Naive thymus-derived CD4-positive, alpha-beta T cell (primary cell): Measurements from ENCODE around the gene SLC16A14. TPM values are rescaled to one million over a fixed set of nuclear protein-coding genes. Genes with fewer than 3 reads are reported as not detected.
"Not testable (repeated sequence)": the region's sequence is repeated elsewhere in the genome, so short reads cannot be mapped to it uniquely, and the experiment has no call there.

Experiments
- ATAC-seq: fragments of 150-1000 bp; cut with Tn5 transposase; 2 replicates; pipeline ENCODE4 v1.10.0; 2021; ENCODE audit warnings: mild to moderate bottlenecking, moderate library complexity
- CTCF ChIA-PET: fragments of 350-600 bp; sonication (Branson Sonifier 250); formaldehyde crosslinking; loops from one replicate; lab custom pipeline; 2021; ENCODE audit warnings: antibody characterized with exemption; lab: Charles Lee
- POLR2A ChIA-PET: fragments of 350-600 bp; sonication (Branson Sonifier 250); formaldehyde crosslinking; loops from one replicate; lab custom pipeline; 2021; ENCODE audit warnings: antibody characterized with exemption, inconsistent platforms; lab: Charles Lee
- DNase-seq, 9 donors: peaks; one replicate each; pipeline versions ENCODE4 v3.0.0 to v3.0.0-alpha.2; 2020 to 2022; ENCODE audit warnings: mixed read lengths in 1 of 9
- H3K27ac ChIP-seq: one replicate; pipeline ENCODE4 v1.7.0; 2013; ENCODE audit warnings: mild to moderate bottlenecking, low read depth, low read length, moderate library complexity
- H3K27me3 ChIP-seq, 2 donors: one replicate each; pipeline ENCODE4 v1.7.0; 2013; ENCODE audit warnings: low read length in 2 of 2, mild to moderate bottlenecking in 2 of 2, moderate library complexity in 2 of 2; ENCODE audit not compliant: control insufficient read depth in 2 of 2, insufficient read depth in 2 of 2
- H3K36me3 ChIP-seq, 3 experiments: 1 replicate in 2 of 3; 2 replicates in 1 of 3; pipeline ENCODE4 v1.7.0; 2013; ENCODE audit warnings: low read length in 3 of 3, mild to moderate bottlenecking in 3 of 3, moderate library complexity in 1 of 3; ENCODE audit not compliant: insufficient read depth in 3 of 3, control insufficient read depth in 2 of 3
- H3K4me1 ChIP-seq, 2 donors: one replicate each; pipeline ENCODE4 v1.7.0; 2013; ENCODE audit warnings: low read length in 2 of 2, mild to moderate bottlenecking in 2 of 2, moderate library complexity in 1 of 2; ENCODE audit not compliant: control insufficient read depth in 2 of 2, insufficient read depth in 2 of 2
- H3K4me3 ChIP-seq: 2 replicates; pipeline ENCODE4 v1.7.0; 2013; ENCODE audit warnings: mild to moderate bottlenecking, low read length
- H3K9me3 ChIP-seq, 3 experiments: 1 replicate in 2 of 3; 2 replicates in 1 of 3; pipeline ENCODE4 v1.7.0; 2013; ENCODE audit warnings: low read length in 3 of 3; ENCODE audit not compliant: control insufficient read depth in 2 of 3
- H3K27ac Mint-ChIP-seq, 9 donors: one replicate each; pipeline ENCODE4 v1.8.0; 2020 to 2022; ENCODE audit warnings: mixed read lengths in 9 of 9, mild to moderate bottlenecking in 8 of 9, moderate library complexity in 5 of 9, inconsistent platforms in 2 of 9
- H3K27me3 Mint-ChIP-seq, 5 donors: one replicate each; pipeline ENCODE4 v1.8.0; 2021 to 2022; ENCODE audit warnings: mixed read lengths in 5 of 5, mild to moderate bottlenecking in 1 of 5
- H3K36me3 Mint-ChIP-seq, 5 donors: one replicate each; pipeline ENCODE4 v1.8.0; 2020 to 2022; ENCODE audit warnings: mixed read lengths in 5 of 5, mild to moderate bottlenecking in 3 of 5, inconsistent platforms in 1 of 5
- H3K4me1 Mint-ChIP-seq, 7 donors: one replicate each; pipeline ENCODE4 v1.8.0; 2020 to 2022; ENCODE audit warnings: mixed read lengths in 7 of 7, mild to moderate bottlenecking in 3 of 7, inconsistent platforms in 1 of 7
- H3K4me3 Mint-ChIP-seq, 10 donors: one replicate each; pipeline ENCODE4 v1.8.0; 2020 to 2022; ENCODE audit warnings: mild to moderate bottlenecking in 10 of 10, mixed read lengths in 10 of 10, moderate library complexity in 6 of 10, inconsistent platforms in 2 of 10
- H3K9me3 Mint-ChIP-seq, 11 donors: one replicate each; pipeline ENCODE4 v1.8.0; 2020 to 2022; ENCODE audit warnings: mixed read lengths in 11 of 11, mild to moderate bottlenecking in 4 of 11, inconsistent platforms in 1 of 11, moderate library complexity in 1 of 11
- intact Hi-C, 2 donors: fragments of 100-400 bp; cut with micrococcal nuclease; formaldehyde crosslinking; loops; one replicate each; pipeline ENCODE4 v1.15.1; 2023
- polyA plus RNA-seq, 2 donors: library from polyadenylated mRNA; unstranded; fragments of 300-500 nt; fragmentation: Illumina TruSeq; gene quantifications; one replicate each; pipeline ENCODE4 v1.2.3, GENCODE V29; 2021
- total RNA-seq, 6 experiments: library from RNA in 5 of 6; stranded (reverse) in 5 of 6; gene quantifications; 1 replicate in 5 of 6; 2 replicates in 1 of 6; pipeline ENCODE4 v1.2.3 and lab custom pipeline; 2021 to 2026

Gene SLC16A14, protein sequence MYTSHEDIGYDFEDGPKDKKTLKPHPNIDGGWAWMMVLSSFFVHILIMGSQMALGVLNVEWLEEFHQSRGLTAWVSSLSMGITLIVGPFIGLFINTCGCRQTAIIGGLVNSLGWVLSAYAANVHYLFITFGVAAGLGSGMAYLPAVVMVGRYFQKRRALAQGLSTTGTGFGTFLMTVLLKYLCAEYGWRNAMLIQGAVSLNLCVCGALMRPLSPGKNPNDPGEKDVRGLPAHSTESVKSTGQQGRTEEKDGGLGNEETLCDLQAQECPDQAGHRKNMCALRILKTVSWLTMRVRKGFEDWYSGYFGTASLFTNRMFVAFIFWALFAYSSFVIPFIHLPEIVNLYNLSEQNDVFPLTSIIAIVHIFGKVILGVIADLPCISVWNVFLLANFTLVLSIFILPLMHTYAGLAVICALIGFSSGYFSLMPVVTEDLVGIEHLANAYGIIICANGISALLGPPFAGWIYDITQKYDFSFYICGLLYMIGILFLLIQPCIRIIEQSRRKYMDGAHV
- total RNA-seq (under 1 TPM; 0.22 to 0.58 (median 0.49) TPM), polyA plus RNA-seq (under 1 TPM; 0.14 to 0.28 TPM), total RNA-seq (lab: John Stamatoyannopoulos, UW) (0.81 reads per million)

DNA sequence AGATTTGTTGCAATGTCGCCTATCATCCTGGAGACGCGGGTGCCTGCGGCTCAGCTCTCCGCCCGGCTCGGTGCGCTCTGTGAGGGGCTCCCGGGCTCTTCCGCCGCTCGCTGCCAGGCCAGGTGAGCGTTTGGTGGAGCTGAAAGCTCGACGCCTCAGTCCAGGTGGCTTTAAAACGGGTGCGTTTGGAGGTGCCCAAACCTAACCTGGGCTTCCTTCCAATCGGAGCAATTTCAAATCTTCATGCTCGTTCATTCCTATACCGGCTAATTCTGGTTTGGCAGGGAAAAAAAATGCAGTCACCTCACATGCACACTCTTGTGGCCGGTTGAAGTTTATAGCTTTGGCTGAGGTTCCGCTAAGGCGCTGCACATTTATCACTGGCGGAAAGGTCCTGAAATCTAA, at the start of gene SLC16A14:
Gene SLC16A14 (minus strand): TSS at position 274 of the 405 bp plus-strand sequence. CDS start 9,572 bp downstream, outside the sequence.
- POLR2A ChIA-PET, result interaction anchor here (1.1 kb wide), 1 partner anchor 151 kb away, joined by 4 read pairs; the partner anchor contains the start of gene SP110
- Histone ChIP-seq H3K4me1 (peaks cover 0 to 7% of the 10 kb centered on the region in 2 donors), H3K4me3 (peak within 1 kb of the TSS; percentile 62), H3K9me3 (no peaks in the 10 kb centered on the region), H3K27me3 (no peaks in the 10 kb centered on the region), H3K36me3 (no peaks in the 10 kb centered on the region), H3K27ac (no peak within 1 kb of the TSS)
- H3K4me3 Mint-ChIP-seq, result peak within 1 kb of the TSS; percentile 81 to 96 (median 90)
- peaks cover 0 to 4% (median 0%) of the 10 kb centered on the region in 11 donors for H3K9me3 Mint-ChIP-seq
- H3K27ac Mint-ChIP-seq, result peak within 1 kb of the TSS in 5 of 9 donors; percentile 12 to 80 (median 70)
- H3K27me3 Mint-ChIP-seq, result peaks cover 0 to 31% (median 5%) of the 10 kb centered on the region in 5 donors
- peaks cover 0 to 6% (median 0%) of the 10 kb centered on the region in 5 donors for H3K36me3 Mint-ChIP-seq
- CTCF ChIA-PET, result interaction anchor here (1.5 kb wide), 1 partner anchor 91 kb away, joined by 3 read pairs; no protein-coding TSS in a partner anchor
- intact Hi-C loops, result loop anchor here (1.0 to 5.0 kb wide), 5 partner anchors 60 to 544 kb away; no protein-coding TSS in a partner anchor
- peak in 7 of 9 donors; percentile 3 to 52 (median 42) for DNase-seq
- peak; percentile 46 for ATAC-seq
- peaks cover 5 to 15% (median 12%) of the 10 kb centered on the region in 7 donors for H3K4me1 Mint-ChIP-seq

DNA sequence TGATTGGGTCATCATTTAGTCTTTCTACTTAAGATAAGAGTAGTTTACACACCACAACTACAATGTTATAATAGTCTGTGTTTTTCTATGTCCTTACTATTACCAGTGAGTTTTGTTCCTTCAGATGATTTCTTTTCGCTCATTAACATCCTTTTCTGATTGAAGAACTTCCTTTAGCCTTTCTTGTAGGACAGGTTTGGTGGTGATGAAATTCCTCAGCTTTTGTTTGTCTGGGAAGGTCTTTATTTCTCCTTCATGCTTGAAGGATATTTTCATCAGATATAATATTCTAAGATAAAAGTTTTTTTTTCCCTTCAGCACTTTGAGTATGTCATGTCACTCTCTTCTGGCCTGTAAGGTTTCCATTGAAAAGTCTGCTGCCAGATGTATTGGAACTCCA, 38.0 kb upstream of the SLC16A14 start:
- no peak overlapping the region for H3K27ac ChIP-seq
- Mint-ChIP-seq H3K4me3 (no peak overlapping the region), H3K27ac (no peak overlapping the region), H3K36me3 (peaks cover 0 to 32% (median 13%) of the 10 kb centered on the region in 5 donors), H3K9me3 (peaks cover 10 to 67% (median 39%) of the 10 kb centered on the region in 11 donors), H3K27me3 (peaks cover 0 to 27% (median 22%) of the 10 kb centered on the region in 5 donors), H3K4me1 (no peaks in the 10 kb centered on the region)
- intact Hi-C loops, result no loop called here
- no peaks in the 10 kb centered on the region for H3K9me3 ChIP-seq
- no peak overlapping the region for H3K4me3 ChIP-seq
- no peak for DNase-seq
- no peaks in the 10 kb centered on the region for H3K27me3 ChIP-seq
- no peaks in the 10 kb centered on the region for H3K4me1 ChIP-seq
- CTCF ChIA-PET, result interaction anchor here (0.7 kb wide), 1 partner anchor 11 kb away, joined by 3 read pairs; no protein-coding TSS in a partner anchor
- POLR2A ChIA-PET, result no interaction called here
- H3K36me3 ChIP-seq, result no peaks in the 10 kb centered on the region
- no peak for ATAC-seq

DNA sequence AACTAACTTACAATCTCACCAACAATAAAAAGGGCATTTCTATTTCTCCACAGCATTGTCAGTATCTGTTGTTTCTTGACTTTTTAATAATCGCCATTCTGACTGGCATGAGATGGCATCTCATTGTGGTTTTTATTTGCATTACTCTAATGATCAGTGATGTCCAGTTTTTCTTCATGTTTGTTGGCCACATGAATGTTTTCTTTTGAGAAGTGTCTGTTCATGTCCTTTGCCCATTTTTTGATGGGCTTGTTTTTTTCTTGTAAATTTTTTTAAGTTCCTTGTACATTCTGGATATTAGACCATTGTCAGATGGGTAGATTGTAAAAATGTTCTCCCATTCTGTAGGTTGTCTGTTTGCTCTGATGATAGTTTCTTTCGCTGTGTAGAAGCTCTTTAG, 33.2 kb upstream of the SLC16A14 start:
- H3K36me3 ChIP-seq, H3K27me3 ChIP-seq, H3K4me1 ChIP-seq, H3K27ac ChIP-seq, H3K4me3 Mint-ChIP-seq, DNase-seq, ATAC-seq, H3K4me1 Mint-ChIP-seq, intact Hi-C loops, POLR2A ChIA-PET, H3K4me3 ChIP-seq, H3K27ac Mint-ChIP-seq, CTCF ChIA-PET, H3K9me3 ChIP-seq: not testable (repeated sequence)
- Mint-ChIP-seq H3K36me3 (peaks cover 0 to 24% (median 8%) of the 10 kb centered on the region in 5 donors), H3K9me3 (peaks cover 10 to 57% (median 31%) of the 10 kb centered on the region in 11 donors), H3K27me3 (peaks cover 0 to 37% (median 17%) of the 10 kb centered on the region in 5 donors)

DNA sequence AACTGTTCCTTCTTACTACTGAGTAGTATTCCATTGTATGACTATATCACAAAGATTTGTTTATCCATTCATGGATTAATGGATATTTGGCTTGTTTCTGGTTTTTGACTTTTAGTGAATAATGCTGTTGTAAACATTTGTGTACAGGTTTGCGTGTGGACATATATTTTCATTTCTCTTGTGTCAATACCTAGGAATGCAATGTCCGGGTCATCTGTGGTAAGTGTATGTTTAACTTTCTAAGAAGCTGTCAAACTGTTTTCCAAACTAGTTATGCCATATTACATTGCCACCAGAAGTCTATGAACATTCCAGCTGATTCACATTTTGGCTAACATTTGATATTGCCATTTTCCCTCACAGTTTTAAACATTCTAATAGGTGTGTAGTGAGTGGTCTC, 29.1 kb upstream of the SLC16A14 start:
- Histone ChIP-seq H3K4me1 (no peaks in the 10 kb centered on the region), H3K27me3 (no peaks in the 10 kb centered on the region), H3K36me3 (no peaks in the 10 kb centered on the region), H3K9me3 (no peaks in the 10 kb centered on the region), H3K27ac (no peak overlapping the region), H3K4me3 (no peak overlapping the region)
- no peak for ATAC-seq
- no peak for DNase-seq
- H3K36me3 Mint-ChIP-seq, result peaks cover 0 to 9% (median 7%) of the 10 kb centered on the region in 5 donors
- H3K4me1 Mint-ChIP-seq, result no peaks in the 10 kb centered on the region
- POLR2A ChIA-PET, result no interaction called here
- peaks cover 0 to 31% (median 12%) of the 10 kb centered on the region in 11 donors for H3K9me3 Mint-ChIP-seq
- H3K27ac Mint-ChIP-seq, result no peak overlapping the region
- CTCF ChIA-PET, result no interaction called here
- intact Hi-C loops, result no loop called here
- H3K27me3 Mint-ChIP-seq, result peaks cover 0 to 26% (median 10%) of the 10 kb centered on the region in 5 donors
- no peak overlapping the region for H3K4me3 Mint-ChIP-seq

DNA sequence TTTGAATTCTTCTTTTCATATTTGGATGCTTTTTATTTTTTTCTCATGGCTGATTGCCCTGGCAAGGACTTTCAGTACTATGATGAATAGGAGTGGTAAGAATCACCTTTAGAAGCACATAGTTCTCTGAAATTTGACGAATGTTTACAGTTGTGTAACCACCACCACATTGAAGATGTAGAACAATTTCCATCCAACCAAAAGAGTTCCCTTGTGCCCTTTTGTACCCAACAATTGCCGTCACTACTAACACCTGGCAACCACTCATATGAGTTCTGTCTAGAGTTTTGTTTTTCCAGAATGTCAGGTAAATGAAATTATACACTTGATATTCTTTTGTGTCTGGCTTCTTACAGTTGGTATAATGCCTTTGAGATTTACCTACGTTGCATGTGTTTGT, 28.7 kb upstream of the SLC16A14 start:
- Mint-ChIP-seq H3K27me3 (peaks cover 0 to 28% (median 10%) of the 10 kb centered on the region in 5 donors), H3K27ac (no peak overlapping the region), H3K9me3 (peaks cover 0 to 27% (median 9%) of the 10 kb centered on the region in 11 donors), H3K4me1 (no peaks in the 10 kb centered on the region), H3K36me3 (peaks cover 0 to 6% (median 4%) of the 10 kb centered on the region in 5 donors), H3K4me3 (no peak overlapping the region)
- intact Hi-C loops, result no loop called here
- DNase-seq (no peak), ATAC-seq (no peak)
- Histone ChIP-seq H3K27me3 (no peaks in the 10 kb centered on the region), H3K9me3 (no peaks in the 10 kb centered on the region), H3K27ac (no peak overlapping the region), H3K4me1 (no peaks in the 10 kb centered on the region), H3K36me3 (no peaks in the 10 kb centered on the region), H3K4me3 (no peak overlapping the region)
- ChIA-PET POLR2A (no interaction called here), CTCF (no interaction called here)

DNA sequence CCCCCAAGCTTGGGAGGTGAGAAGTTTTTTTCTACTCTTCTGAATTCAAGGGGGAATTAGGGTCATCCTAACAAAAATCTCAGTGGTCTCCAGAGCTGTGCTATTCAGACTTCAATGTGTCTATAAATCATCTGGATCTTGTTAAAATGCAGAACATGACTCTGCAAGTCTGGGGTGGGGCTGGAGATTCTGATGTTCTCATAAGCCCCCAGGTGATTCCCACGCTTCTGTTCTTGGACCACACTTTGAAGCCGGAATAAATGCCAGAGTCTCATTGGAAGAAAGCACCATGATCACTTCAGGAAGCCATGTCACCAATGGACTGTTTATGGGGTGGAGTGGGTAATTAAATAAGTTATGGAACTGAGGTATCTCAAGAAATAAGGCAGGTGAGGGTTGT, 22.2 kb upstream of the SLC16A14 start:
- H3K36me3 Mint-ChIP-seq, result peaks cover 0 to 8% (median 0%) of the 10 kb centered on the region in 5 donors
- H3K27me3 ChIP-seq, result no peaks in the 10 kb centered on the region
- H3K4me3 ChIP-seq, result no peak overlapping the region
- H3K9me3 ChIP-seq, result no peaks in the 10 kb centered on the region
- ATAC-seq, result no peak
- peaks cover 0 to 18% (median 2%) of the 10 kb centered on the region in 11 donors for H3K9me3 Mint-ChIP-seq
- H3K4me1 ChIP-seq, result no peaks in the 10 kb centered on the region
- no peak overlapping the region for H3K27ac Mint-ChIP-seq
- no peaks in the 10 kb centered on the region for H3K4me1 Mint-ChIP-seq
- no peaks in the 10 kb centered on the region for H3K36me3 ChIP-seq
- DNase-seq, result no peak
- intact Hi-C loops, result no loop called here
- no peak overlapping the region for H3K27ac ChIP-seq
- peaks cover 12 to 37% (median 28%) of the 10 kb centered on the region in 5 donors for H3K27me3 Mint-ChIP-seq
- ChIA-PET CTCF (no interaction called here), POLR2A (no interaction called here)
- H3K4me3 Mint-ChIP-seq, result no peak overlapping the region
